ENCODE measurements around the gene RBM8A. TPM values are rescaled to one million over a fixed set of nuclear protein-coding genes. Genes with fewer than 3 reads are reported as not detected.

Gene RBM8A
- total RNA-seq, 1 donor from 2014 or later: 177 TPM

DNA sequence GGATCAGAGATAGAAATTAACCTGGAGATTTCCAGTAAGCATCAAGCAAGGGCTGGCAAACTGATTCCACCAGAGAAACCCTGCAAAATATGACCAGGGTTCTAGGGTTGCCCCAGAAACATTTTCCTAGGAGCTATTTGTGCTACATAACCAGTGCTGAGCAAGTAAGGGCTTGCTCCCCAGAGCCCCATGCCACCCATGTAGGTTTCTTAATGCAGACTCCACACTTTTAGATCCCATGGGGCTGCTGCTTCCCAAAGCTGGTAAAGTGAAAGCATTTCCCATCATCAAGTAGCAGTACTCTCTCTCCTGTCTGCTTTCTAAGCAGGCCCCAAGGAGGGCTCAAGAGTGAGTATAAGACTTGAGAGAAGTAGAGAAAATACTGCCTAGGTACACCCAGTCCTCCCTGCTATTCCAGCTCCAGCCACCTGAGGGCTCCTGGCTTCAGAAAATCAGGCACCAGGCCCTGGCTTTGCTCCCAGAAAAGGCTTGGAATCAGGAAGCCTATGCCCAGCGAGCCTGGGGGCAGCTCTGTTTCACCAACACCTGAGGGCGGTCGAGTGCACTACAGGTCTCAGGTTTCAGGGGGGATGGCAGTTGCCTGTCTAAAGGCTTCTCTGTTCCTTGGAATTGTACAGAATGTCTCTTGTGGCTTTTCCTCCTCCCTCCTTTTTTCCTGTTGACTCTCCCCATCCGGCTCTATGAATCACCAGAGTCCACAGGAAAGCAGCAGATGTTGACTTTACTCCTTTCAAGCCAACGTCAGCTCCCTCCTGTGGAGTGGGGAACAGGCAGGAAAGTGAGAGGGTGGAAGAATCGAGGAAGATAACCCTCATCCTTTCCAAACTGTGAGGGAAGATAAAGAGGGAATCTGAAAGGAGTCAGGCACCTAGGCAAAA, 35.4 kb downstream of the RBM8A start:
- peak overlapping the region; percentile 58 for H2AFZ ChIP-seq (ENCODE audit: low read depth, low read length)
- peaks cover 11% of the 10 kb centered on the region for H3K27me3 Mint-ChIP-seq (ENCODE audit: low read depth, unreplicated experiment)
- H3K79me2 ChIP-seq (ENCODE audit: insufficient read depth, low read length): no peaks in the 10 kb centered on the region
- DNase-seq (ENCODE audit: low read depth) (peak; percentile 99), FAIRE-seq (peak; percentile 55)
- H3K27me3 ChIP-seq (ENCODE audit: insufficient read depth, low read length): no peaks in the 10 kb centered on the region
- H3K27ac ChIP-seq (ENCODE audit: low read depth, low read length): peak overlapping the region; percentile 86
- peak overlapping the region; percentile 11 for H3K4me3 ChIP-seq (ENCODE audit: insufficient read depth, low read depth, low read length)
- H3K4me3 Mint-ChIP-seq (ENCODE audit: unreplicated experiment): peak overlapping the region; percentile 69
- peak overlapping the region; percentile 94 for H3K27ac Mint-ChIP-seq (ENCODE audit: unreplicated experiment)
- no peaks in the 10 kb centered on the region for H4K20me1 ChIP-seq (ENCODE audit: insufficient read depth, low read length)
- peak overlapping the region; percentile 51 for H3K9ac ChIP-seq (ENCODE audit: low read length)
- no peaks in the 10 kb centered on the region for H3K9me3 Mint-ChIP-seq (ENCODE audit: unreplicated experiment)
- H3K4me1 ChIP-seq (ENCODE audit: insufficient read depth, low read length): peaks cover 24% of the 10 kb centered on the region
- peaks cover 7% of the 10 kb centered on the region for H3K36me3 Mint-ChIP-seq (ENCODE audit: low read depth, unreplicated experiment)
- peak overlapping the region; percentile 77 for H3K4me2 ChIP-seq (ENCODE audit: low read length)
- no peaks in the 10 kb centered on the region for H3K36me3 ChIP-seq (ENCODE audit: insufficient read depth, low read length)
- TF ChIP-seq CTCF (IDR thresholded peaks at IDR 0.05; ENCODE audit: insufficient read depth, low read depth, low read length): peak; percentile 100
- TF ChIP-seq EZH2 (IDR thresholded peaks at IDR 0.05; ENCODE audit: insufficient read depth, low read length): no peak
- peaks cover 17% of the 10 kb centered on the region for H3K4me1 Mint-ChIP-seq (ENCODE audit: low read depth, unreplicated experiment)
- H3K9me3 ChIP-seq (ENCODE audit: insufficient read depth, low read depth, low read length): no peaks in the 10 kb centered on the region

GRCh38 chr1:145891143-145891542, 36.1 kb downstream of the RBM8A start:
- Mint-ChIP-seq H3K9me3 (ENCODE audit: unreplicated experiment) (no peaks in the 10 kb centered on the region), H3K4me3 (ENCODE audit: unreplicated experiment) (no peak overlapping the region), H3K4me1 (ENCODE audit: low read depth, unreplicated experiment) (peaks cover 17% of the 10 kb centered on the region), H3K27me3 (ENCODE audit: low read depth, unreplicated experiment) (peaks cover 5% of the 10 kb centered on the region), H3K27ac (ENCODE audit: unreplicated experiment) (peak overlapping the region; percentile 53), H3K36me3 (ENCODE audit: low read depth, unreplicated experiment) (peaks cover 5% of the 10 kb centered on the region)
- H2AFZ ChIP-seq (ENCODE audit: low read depth, low read length): no peak overlapping the region
- no peaks in the 10 kb centered on the region for H3K79me2 ChIP-seq (ENCODE audit: insufficient read depth, low read length)
- no peak for FAIRE-seq
- H3K27ac ChIP-seq (ENCODE audit: low read depth, low read length): peak overlapping the region; percentile 86
- H3K9me3 ChIP-seq (ENCODE audit: insufficient read depth, low read depth, low read length): no peaks in the 10 kb centered on the region
- H4K20me1 ChIP-seq (ENCODE audit: insufficient read depth, low read length): no peaks in the 10 kb centered on the region
- H3K4me3 ChIP-seq (ENCODE audit: insufficient read depth, low read depth, low read length): no peak overlapping the region
- H3K27me3 ChIP-seq (ENCODE audit: insufficient read depth, low read length): no peaks in the 10 kb centered on the region
- peak; percentile 61 for DNase-seq (ENCODE audit: low read depth)
- TF ChIP-seq CTCF (IDR thresholded peaks at IDR 0.05; ENCODE audit: insufficient read depth, low read depth, low read length): no peak
- TF ChIP-seq EZH2 (IDR thresholded peaks at IDR 0.05; ENCODE audit: insufficient read depth, low read length): no peak
- peaks cover 26% of the 10 kb centered on the region for H3K4me1 ChIP-seq (ENCODE audit: insufficient read depth, low read length)
- H3K4me2 ChIP-seq (ENCODE audit: low read length): peak overlapping the region; percentile 66
- no peaks in the 10 kb centered on the region for H3K36me3 ChIP-seq (ENCODE audit: insufficient read depth, low read length)
- H3K9ac ChIP-seq (ENCODE audit: low read length): peak overlapping the region; percentile 42

GRCh38 chr1:145889722-145890121, 37.6 kb downstream of the RBM8A start:
- Histone ChIP-seq H3K4me3 (ENCODE audit: insufficient read depth, low read depth, low read length) (no peak overlapping the region), H2AFZ (ENCODE audit: low read depth, low read length) (no peak overlapping the region), H3K27me3 (ENCODE audit: insufficient read depth, low read length) (no peaks in the 10 kb centered on the region), H3K36me3 (ENCODE audit: insufficient read depth, low read length) (no peaks in the 10 kb centered on the region), H3K4me1 (ENCODE audit: insufficient read depth, low read length) (peaks cover 28% of the 10 kb centered on the region), H3K4me2 (ENCODE audit: low read length) (no peak overlapping the region), H4K20me1 (ENCODE audit: insufficient read depth, low read length) (no peaks in the 10 kb centered on the region), H3K79me2 (ENCODE audit: insufficient read depth, low read length) (no peaks in the 10 kb centered on the region), H3K9me3 (ENCODE audit: insufficient read depth, low read depth, low read length) (no peaks in the 10 kb centered on the region), H3K9ac (ENCODE audit: low read length) (no peak overlapping the region), H3K27ac (ENCODE audit: low read depth, low read length) (no peak overlapping the region)
- Mint-ChIP-seq H3K4me1 (ENCODE audit: low read depth, unreplicated experiment) (peaks cover 24% of the 10 kb centered on the region), H3K36me3 (ENCODE audit: low read depth, unreplicated experiment) (peaks cover 5% of the 10 kb centered on the region), H3K9me3 (ENCODE audit: unreplicated experiment) (no peaks in the 10 kb centered on the region), H3K4me3 (ENCODE audit: unreplicated experiment) (no peak overlapping the region), H3K27ac (ENCODE audit: unreplicated experiment) (no peak overlapping the region), H3K27me3 (ENCODE audit: low read depth, unreplicated experiment) (peaks cover 7% of the 10 kb centered on the region)
- TF ChIP-seq EZH2 (IDR thresholded peaks at IDR 0.05; ENCODE audit: insufficient read depth, low read length) (no peak), CTCF (IDR thresholded peaks at IDR 0.05; ENCODE audit: insufficient read depth, low read depth, low read length) (no peak)
- FAIRE-seq (no peak), DNase-seq (ENCODE audit: low read depth) (no peak)

All from astrocyte (in vitro differentiated cells and primary cell).